ENCODE data around the gene SUZ12.
"Not testable (repeated sequence)": the region's sequence is repeated elsewhere in the genome, so short reads cannot be mapped to it uniquely, and the experiment has no call there.

The SUZ12 gene

DNA sequence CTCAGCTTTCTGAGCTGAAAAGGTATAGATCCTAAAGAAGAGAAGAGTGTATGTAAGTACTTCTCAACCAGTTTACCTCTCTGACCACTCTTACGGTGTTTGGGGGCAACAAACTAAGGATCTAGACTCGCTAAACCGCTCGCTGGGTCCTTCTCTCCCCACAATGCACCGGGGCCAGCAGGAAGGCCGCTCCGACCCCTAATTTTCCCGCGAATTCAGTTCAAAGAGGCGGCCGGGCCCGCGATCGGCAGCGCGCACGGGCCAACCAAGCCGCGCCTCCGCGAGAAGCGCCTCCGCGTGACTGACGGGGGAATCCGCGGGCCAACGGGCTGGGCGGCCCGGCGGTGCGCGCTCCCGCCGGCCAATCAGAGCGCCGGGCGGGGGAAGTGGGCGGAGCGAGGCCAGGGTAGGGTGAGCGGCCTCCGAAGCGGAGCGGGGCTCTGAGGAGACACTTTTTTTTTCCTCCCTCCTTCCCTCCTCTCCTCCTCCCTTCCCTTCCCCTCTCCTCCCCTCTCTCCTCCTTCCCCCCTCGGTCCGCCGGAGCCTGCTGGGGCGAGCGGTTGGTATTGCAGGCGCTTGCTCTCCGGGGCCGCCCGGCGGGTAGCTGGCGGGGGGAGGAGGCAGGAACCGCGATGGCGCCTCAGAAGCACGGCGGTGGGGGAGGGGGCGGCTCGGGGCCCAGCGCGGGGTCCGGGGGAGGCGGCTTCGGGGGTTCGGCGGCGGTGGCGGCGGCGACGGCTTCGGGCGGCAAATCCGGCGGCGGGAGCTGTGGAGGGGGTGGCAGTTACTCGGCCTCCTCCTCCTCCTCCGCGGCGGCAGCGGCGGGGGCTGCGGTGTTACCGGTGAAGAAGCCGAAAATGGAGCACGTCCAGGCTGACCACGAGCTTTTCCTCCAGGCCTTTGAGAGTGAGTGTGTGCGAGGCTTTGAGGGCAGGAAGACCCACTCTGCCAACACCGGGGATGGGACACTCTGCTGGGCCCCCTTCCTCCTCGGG is at the start of gene SUZ12:
Gene SUZ12 (plus strand): TSS at position 393 of the 995 bp plus-strand sequence. CDS start 240 bp downstream, at position 633.
- DNase-seq: peak; percentile 91

DNA sequence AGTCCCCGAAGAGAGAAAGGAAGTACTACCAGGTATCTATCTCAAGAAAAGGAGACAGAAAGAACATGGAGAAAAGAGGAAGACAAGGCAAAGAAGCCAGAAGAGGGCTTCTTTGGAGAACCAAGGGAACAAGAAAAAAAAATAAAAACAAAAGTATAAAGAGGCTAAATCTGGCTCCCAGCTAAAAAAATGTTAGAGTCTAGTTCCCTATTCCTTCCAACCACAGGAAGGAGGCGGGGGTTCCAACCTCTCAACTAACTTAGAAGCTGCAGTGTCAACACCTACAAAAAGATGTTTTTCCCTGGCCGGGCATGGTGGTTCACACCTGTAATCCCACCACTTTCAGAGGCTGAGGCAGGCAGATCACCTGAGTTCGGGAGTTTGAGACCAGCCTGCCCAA is 48.7 kb upstream of the SUZ12 start:
- DNase-seq: no peak

DNA sequence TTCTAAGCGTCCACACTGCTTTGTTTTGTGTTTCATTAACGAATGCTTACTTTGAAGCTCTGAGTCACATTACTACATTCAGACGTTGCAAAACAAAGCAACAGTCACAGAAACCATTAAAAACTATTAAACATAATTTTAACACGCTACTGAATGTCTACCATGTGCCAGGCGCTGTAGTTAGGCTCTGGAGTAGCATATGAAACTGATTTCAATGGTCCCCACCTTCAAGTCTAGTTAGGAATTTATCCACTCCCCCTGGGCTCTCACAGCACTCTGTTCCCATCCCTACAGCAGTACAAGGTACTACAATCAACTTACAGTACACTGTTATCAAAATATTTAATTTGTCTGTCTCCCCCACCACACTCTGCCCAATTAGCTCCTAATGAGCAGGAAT is 35.9 kb upstream of the SUZ12 start:
- no peak for DNase-seq

DNA sequence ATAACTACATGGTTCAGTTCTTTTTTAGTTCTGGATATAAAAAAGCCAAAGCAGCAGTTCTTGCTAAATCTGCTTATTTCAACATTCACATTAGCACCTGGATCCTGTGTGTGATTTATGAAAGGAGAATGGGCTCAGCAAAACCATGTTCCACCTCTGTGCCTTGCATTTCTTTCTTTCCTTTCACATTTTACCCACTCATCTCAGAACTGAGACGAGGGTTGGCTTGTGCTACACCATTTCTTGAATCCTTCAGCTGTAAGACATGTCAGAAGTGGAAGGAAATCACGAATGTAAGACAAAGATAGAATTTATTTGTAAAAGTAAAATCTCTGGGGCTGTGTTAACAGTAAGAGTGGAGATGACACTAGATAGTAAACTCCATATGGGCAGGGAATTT is 34.1 kb upstream of the SUZ12 start:
- DNase-seq: no peak

DNA sequence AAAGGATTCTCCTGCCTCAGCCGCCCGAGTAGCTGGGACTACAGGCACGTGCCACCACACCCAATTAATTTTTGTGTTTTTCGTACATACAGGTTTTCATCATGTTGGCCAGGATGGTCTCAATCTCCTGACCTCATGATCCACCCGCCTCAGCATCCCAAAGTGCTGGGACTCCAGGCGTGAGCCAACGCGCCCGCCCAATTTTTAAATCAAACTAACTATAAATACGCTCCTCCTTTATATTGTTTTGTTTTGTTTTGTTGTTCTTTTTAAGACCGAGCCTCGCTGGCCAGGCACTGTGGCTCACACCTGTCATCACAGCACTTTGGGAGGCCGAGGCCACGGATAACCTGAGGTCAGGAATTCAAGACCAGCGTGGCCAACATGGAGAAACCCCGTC is 33.4 kb upstream of the SUZ12 start:
- DNase-seq: no peak

DNA sequence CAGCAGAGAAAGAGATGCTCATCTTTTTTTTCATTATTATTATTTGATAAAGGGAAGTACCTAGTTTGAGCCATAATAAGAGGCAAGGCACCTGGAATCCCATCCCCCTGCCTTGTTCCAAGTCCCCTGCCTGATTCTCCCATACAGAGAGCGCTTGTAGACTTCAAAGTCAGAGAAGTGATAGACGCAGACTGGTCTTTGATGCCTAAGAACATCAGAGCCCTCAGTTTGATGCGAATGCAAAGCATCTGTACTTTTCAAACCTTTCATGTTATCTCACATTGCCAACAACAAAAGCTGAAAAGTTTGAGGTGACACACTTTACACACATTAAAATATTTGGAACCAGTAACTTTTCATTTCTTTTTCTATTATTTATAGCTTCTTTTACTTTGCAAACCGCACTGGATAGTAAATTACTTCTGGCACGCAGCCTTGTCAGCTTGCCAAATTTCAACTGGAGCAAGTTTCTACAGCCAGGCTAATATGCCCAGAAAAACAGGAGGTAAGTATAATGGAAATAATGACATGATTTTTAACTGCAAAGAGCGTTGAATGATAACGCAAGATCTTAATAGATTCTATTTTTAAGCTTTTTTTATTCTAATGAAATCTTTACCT is 29.4 kb upstream of the SUZ12 start:
- DNase-seq: no peak

DNA sequence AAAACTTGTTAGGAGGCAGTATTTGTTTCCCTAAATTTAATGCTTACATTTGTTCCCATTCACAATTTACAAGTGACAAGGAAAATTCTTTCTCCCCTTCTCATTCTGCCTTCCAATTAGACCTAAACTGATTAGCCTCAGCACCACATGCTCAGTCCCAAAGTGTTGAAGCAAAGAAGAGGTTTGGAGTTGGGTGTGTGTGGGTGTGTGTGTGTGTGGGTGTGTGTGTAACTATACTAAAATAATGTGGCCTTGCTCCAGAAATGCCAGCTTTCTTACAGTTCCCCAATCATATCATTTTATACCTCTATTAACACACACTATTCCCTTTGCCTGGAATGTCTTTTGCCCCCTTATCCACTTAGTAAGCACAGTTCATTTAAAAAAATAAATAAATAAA is 28.4 kb upstream of the SUZ12 start:
- no peak for DNase-seq

DNA sequence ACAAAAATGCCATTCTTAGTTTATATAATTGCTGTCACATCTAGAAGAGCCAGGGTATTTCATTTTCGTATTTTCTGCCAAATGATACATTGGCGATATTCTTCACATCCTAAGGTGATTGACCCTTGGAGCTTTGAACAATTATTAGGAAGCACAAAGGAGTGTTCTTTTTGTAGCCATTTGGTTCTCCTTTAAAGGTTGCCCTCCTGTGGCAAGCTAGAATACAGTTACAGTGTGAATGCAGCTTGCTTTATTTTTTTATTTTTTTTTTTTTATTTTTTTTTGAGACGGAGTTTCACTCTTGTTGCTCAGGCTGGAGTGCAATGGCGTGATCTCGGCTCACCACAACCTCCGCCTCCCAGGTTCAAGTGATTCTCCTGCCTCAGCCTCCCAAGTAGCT is 24.1 kb upstream of the SUZ12 start:
- not testable (repeated sequence) for DNase-seq

DNA sequence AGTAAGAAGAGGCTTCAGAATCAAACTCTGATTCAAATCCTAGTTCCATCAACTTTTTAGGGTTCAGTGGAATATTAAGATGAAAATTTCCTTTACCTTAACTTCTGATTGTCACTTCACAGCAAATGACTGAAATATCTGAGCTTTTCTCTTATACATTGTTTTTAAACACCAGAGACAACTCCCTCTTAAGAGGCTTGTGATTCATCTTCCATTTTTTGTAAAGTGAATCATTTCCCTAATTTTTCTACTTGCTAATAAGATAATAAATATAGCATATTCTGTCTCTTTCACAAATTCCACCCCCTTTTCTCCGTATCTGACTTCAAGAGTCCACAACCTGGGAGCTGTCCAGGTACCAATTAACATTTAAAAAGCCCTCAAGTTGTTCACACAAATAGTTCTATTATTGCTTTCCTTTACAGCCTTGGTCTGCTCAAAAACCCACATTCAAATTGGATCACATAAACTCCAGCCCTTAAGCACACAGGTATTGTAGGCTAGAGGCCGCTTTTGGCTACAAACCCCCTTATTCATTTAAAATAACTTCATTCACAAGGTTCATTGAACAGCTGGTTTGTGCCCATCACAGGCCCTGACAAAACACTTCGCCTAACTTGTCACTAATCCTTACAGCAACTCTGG is 21.2 kb upstream of the SUZ12 start:
- DNase-seq: no peak

DNA sequence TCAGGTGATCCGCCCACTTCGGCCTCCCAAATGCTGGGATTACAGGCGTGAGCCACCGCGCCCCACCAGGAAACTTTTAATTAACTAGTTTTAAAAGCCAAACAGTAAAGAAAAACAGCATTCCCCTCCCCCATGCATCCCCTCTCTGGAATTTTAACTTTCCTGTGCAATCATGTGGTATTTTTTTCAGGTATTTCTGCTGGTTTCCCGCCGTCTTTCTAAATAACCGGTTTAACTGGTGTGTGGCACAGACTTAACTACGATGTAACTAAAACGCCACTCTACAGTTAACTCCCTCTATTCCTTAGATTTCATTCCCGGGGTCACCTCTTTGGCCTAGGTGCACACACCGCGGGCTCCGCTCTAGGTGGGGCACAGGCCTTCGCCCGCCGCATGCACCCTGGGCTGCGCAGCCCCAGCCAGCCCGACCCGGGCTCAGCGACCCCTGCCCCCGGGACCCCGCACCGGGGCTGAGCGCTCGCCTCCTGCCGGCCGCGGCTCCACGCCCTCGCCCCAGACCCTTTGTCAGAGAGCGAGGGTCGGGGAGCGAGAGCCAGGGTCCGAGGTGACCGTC is 20.2 kb upstream of the SUZ12 start:
- no peak for DNase-seq

DNA sequence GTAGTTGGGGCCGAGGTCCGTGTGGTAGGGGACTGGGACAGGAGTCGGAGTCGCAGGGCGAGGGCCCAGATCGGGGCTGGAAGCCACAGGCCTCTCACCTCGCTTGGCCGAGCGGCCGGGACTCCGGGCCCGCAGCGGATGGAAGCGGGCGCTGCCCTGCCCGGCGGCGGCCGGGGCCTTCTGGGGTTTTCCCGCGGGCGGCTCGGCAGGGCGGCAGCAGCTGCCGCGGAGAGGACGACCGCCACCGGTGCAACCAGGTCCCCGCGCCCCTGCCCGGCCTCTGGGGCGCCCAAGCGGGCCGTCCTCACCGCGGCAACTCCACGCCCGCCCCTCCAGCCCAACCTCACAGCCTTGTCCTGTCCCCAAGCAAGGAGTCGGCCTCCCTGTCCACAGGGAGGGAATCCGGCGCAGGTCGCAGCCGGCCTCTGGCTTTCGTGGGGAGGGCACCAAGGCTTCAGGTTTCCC is 19.7 kb upstream of the SUZ12 start:
- DNase-seq: no peak

DNA sequence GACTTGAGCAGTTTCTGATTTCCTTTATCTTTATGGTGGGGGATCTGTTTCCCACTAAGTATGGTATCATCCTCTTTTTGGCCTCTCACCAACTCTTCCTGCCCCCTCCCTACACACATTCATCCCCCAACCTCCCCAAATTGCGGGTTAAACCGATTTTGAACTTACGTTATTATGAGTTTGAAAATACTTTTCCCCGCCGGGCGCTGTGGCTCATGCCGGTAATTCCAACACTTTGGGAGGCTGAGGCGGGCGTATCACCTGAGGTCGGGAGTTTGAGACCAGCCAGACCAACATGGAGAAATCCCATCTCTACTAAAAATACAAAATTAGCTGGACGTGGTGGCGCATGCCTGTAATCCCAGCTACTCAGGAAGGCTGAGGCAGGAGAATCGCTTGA is 19.1 kb upstream of the SUZ12 start:
- not testable (repeated sequence) for DNase-seq

DNA sequence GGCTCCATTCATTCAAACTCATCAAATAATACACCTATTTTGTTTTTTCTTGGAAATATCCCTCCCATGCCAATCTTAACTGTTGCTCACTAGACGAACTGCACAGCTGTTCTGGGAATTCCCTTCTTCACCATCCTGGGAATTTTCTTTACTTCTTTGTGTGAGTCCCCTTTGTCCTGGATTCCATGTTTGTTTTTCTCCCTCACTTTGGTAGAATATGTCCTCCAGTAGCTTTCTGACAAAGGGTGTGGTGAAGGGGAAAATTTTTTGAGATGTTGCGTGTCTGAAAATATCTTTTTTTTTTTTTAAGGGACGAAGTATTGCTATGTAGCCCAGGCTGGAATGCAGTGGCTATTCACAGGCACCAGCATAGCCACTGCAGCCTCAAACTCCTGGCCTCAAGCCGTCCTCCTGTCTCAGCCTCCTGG is 18.1 kb upstream of the SUZ12 start:
- DNase-seq: no peak

DNA sequence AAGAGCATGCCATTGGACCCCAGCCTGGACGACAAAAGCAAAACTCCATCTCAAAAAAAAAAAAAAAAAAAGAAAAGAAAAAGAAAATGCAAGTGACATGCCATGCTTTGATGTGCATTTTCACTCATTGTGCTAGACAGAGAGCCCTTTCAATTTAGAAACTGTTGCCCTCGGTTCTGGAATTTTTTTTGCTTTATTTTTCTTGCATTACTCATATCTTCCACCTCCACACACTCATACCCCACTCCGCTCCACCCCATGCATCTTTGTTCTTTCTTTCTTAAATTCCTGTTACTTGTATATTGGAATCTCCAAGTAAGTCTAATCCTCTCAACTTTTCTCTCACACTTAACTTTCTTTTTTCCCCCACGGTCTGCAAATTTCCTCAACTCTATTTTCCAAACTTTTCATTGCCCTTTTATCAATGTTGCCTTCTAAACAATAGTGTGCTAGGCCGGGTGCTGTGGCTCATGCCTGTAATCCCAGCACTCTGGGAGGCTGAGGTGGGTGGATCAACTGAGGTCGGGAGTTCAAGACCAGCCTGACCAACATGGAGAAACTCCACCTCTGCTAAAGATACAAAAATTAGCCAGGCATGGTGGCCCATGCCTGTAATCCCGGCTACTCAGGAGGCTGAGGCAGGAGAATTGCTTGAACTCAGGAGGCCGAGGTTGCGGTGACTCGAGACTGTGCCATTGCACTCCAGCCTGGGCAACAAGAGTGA is 16.8 kb upstream of the SUZ12 start:
- no peak for DNase-seq

DNA sequence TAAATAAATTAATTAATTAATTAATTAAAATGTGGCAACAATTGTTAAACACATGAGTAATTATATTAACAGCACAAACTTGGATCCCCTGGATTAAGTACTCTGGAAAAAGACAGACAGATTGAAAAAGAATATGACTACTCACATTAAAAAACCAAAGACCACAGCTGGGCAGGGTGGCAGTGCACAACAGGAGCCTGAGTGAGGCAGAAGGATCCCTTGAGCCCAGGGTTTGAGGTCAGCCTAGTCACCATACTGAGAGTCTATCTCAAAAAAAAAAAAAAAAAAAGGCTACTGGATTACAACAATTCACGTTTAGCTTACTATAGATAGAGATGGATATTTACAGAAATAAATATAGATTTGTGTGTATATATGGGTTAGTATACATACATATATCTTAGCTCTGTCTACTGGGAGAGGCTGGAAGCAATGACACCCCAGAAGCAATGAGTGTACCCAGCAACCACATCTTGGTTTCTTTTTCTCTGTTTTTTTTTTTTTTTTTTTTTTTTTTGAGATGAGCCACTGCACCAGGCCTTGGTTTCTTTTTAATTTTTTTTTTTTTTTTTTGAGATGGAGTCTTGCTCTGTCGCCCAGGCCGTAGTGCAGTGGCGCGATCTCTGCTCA is 10.6 kb upstream of the SUZ12 start:
- DNase-seq: no peak

DNA sequence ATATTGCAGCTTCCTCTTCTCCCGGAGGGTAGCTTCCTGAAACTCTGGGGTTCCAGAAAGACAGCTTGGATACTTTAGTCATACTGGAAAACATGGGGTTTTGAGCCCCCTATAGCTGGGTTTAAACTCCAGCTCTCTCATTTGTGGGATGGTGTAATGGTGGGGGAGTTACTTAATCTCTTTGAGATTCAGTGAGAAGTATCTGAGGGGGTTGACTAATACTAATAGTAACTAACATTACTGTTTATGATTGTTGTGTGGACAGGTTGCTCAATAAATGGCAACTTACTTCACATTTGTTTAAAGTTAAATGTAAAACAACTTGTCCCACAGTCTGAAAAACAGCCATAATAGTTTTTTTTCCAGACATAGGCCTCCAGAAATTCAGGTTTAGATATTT is 5.1 kb upstream of the SUZ12 start:
- DNase-seq: no peak

DNA sequence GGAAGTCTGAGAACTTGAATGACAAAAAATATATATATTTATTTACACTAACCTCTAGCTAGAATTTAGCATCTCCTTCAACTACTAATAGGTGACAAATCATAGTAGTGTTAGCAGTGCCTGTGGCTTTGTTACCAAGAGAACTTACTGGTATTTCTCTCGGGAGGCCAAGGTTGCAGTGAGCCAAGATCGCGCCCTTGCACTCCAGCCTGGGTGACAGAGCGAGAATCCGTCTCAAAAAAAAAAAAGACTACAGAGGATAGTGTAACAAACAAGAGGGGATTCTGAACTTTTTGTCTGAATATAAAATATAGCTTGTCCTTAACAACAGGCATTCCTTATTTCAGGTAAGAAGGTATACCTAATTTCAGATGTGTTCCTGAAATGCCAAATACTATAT is 1.3 kb upstream of the SUZ12 start:
- no peak for DNase-seq

DNA sequence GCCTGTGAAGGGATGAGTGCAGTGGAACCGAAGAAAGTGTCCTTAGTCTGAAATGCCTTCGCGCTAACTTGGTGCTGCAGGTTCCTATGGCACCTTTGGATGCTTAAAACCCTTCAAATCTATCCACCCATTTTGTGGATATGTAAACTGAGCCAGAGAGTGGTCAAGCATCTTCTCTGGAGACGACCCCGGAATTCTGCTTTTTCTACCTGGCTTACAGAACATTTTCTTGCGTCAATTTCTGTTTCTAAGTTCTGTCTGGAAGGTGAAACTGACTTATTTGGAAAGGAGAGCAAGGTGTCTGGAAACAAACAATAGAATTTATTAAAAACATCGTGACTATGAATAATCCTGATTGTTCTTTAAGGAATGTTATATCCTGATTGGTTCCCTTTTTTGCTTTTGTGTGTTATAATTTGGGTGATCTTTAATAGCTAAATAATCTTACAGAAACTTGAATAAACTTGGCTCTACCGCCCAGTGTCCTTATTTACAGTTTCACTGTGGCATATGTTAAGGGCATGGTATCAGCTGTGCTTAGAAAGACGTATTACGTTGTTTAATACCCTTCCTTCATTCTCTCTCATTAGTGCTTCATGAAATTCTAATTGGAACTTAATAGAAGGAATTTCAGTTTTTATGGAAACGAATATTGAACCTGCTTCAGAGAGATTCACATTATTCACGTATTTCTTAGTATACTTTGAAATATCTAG is 1.3 kb downstream of the SUZ12 start:
- not testable (repeated sequence) for DNase-seq

DNA sequence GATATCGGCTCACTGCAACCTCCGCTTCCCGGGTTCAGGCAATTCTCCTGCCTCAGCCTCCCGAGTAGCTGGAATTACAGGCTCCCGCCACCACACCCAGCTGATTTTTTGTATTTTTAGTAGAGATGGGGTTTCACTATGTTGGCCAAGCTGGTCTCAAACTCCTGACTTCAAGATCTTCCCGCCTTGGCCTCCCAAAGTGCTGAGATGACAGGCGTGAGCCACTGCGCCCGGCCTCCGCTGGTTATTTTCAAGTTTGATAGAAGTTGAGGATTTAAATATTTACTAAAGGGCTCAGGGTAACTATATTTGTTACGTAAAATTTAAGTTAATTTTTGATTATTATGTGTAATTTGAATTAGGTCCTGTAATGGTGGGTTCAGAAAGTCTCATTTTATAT is 5.1 kb downstream of the SUZ12 start:
- not testable (repeated sequence) for DNase-seq

DNA sequence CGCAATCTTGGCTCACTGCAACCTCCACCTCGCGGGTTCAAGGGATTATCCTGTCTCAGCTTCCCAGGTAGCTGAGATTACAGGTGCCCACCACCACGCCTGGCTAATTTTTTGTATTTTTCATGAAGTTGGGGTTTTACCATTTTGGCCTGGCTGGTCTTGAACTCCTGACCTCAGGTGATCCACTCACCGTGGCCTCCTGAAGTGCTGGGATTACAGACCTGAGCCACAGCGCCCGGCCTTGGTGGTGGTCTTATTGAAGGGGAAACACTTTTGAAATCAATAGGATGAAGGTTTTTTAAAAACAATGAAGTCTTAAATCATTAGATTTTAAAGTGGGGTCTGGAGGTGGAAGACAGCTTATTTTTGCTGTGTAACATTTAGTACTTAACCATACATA is 5.6 kb downstream of the SUZ12 start:
- DNase-seq: not testable (repeated sequence)

DNA sequence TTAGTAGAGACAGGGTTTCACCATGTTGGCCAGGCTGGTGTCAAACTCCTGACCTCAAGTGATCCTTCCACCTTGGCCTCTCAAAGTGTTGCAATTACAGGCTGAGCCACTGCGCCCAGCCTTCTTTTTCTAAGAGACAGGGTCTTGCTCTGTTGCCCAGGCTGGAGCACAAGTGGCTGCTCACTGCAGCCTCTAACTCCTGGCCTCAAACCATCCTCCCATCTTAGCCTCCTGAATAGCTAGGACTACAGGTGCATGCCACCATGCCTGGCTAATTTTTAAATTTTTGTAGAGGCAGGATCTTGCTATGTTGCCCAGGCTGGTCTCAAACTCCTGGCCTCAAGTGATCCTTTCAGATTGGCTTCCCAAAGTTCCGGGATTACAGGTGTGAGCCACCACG is 15.1 kb downstream of the SUZ12 start:
- DNase-seq: not testable (repeated sequence)

Measured in midbrain (tissue), 1 donor.